ENCODE results near the gene RTN4R.
"Not testable (repeated sequence)": the region's sequence is repeated elsewhere in the genome, so short reads cannot be mapped to it uniquely, and the experiment has no call there.

- TF ChIP-seq CTCF (IDR thresholded peaks at IDR 0.05; ENCODE audit: low read length); EZH2 (IDR thresholded peaks at IDR 0.05; ENCODE audit: borderline replicate concordance, low read length): not testable (repeated sequence)
Observed at GRCh38 chr22:20308806-20309650, 40.9 kb upstream of the RTN4R start.
